B cell (primary cell): Measurements from ENCODE around the gene PBLD.

Source experiments
- CTCF ChIP-seq: fragments of 200-600 bp; IDR thresholded peaks from one replicate; pipeline ENCODE4 v1.8.0; 2022; ENCODE audit warnings: antibody characterized with exemption, mild to moderate bottlenecking
- EZH2 ChIP-seq: IDR thresholded peaks from 2 replicates; pipeline ENCODE4 v1.6.1; 2012; ENCODE audit warnings: borderline replicate concordance, low read depth, mild to moderate bottlenecking, moderate library complexity, low read length; ENCODE audit not compliant: insufficient read depth, poor library complexity, severe bottlenecking

GRCh38 chr10:68305854-68306253, 26.9 kb downstream of the PBLD start:
- TF ChIP-seq CTCF, result no peak
- no peak for TF ChIP-seq EZH2
